Peyer's patch (tissue), 4 donors: ENCODE results near the gene GSTP1. TPM values are rescaled to one million over a fixed set of nuclear protein-coding genes. Genes with fewer than 3 reads are reported as not detected.
"Not testable (repeated sequence)": the region's sequence is repeated elsewhere in the genome, so short reads cannot be mapped to it uniquely, and the experiment has no call there.

Experiments
- DNase-seq, 3 donors: peaks; one replicate each; pipeline ENCODE4 v3.0.0-alpha.2; 2017 to 2019
- H3K27ac ChIP-seq, 4 donors: fragments of 200-600 bp; sonication (generic); one replicate each; pipeline ENCODE4 v1.5.1; 2016 to 2019
- H3K27me3 ChIP-seq, 2 donors: fragments of 200-600 bp; sonication (generic); one replicate each; pipeline ENCODE4 v1.5.1; 2019
- H3K36me3 ChIP-seq, 3 donors: fragments of 200-600 bp; sonication (generic); one replicate each; pipeline ENCODE4 v1.5.1; 2016 to 2019
- H3K4me1 ChIP-seq, 4 donors: fragments of 200-600 bp; sonication (generic); one replicate each; pipeline ENCODE4 v1.5.1; 2016 to 2019
- H3K4me3 ChIP-seq, 4 donors: fragments of 200-600 bp; sonication (generic); 1 replicate in 3 of 4; 2 replicates in 1 of 4; pipeline ENCODE4 v1.5.1; 2016 to 2019; ENCODE audit warnings: mild to moderate bottlenecking in 1 of 4
- H3K9me3 ChIP-seq, 4 donors: fragments of 200-600 bp; sonication (generic); one replicate each; pipeline ENCODE4 v1.5.1; 2016 to 2019; ENCODE audit warnings: mild to moderate bottlenecking in 1 of 4
- POLR2A ChIP-seq, 2 donors: fragments of 450-650 bp; IDR thresholded peaks; one replicate each; pipeline ENCODE4 v1.5.1; 2017; ENCODE audit warnings: antibody characterized with exemption in 2 of 2, mild to moderate bottlenecking in 2 of 2, moderate library complexity in 2 of 2
- total RNA-seq, 4 donors: library from RNA; depleted of rRNA; stranded (reverse); fragments of >200 nt; gene quantifications; one replicate each; pipeline ENCODE4 v1.1.0, GENCODE V29; 2016
- TF ChIP-seq, protein P1 (sequence below), 6 experiments: fragments of 450-650 bp in 4 of 6; fragments of 200-600 bp in 2 of 6; sonication (generic) in 1 of 6; IDR thresholded peaks; one replicate each; pipeline ENCODE4 v1.5.1; 2017 to 2019; ENCODE audit warnings: antibody characterized with exemption in 6 of 6, mild to moderate bottlenecking in 3 of 6, moderate library complexity in 1 of 6

GSTP1 gene
- total RNA-seq, 4 donors from 2014 or later: 237 to 451 (median 419) TPM

DNA sequence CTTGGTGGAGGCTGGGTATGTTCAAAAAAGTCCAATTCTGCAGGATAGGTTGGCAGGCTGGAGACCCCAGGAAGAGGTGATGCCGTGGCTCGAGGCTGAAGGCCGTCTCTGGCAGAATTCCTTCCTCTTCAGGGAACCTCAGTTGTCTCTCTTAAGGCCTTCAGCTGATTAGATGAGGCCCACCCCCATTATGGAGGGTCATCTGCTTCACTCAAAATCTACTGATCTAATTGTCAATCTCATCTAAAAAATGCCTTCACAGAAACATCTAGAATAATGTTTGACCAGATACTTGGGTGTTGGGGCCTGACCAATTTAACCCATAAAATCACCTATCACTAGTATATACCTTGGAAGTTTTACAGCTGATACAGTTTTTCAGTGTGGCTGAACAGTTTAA, 27.4 kb upstream of the GSTP1 start:
- Histone ChIP-seq H3K36me3 (no peaks in the 10 kb centered on the region), H3K27ac (no peak overlapping the region), H3K27me3 (no peaks in the 10 kb centered on the region), H3K4me3 (no peak overlapping the region), H3K9me3 (no peaks in the 10 kb centered on the region), H3K4me1 (no peaks in the 10 kb centered on the region)
- DNase-seq: no peak
- no peak for TF ChIP-seq POLR2A (IDR thresholded peaks at IDR 0.05)
- TF ChIP-seq, protein P1, sequence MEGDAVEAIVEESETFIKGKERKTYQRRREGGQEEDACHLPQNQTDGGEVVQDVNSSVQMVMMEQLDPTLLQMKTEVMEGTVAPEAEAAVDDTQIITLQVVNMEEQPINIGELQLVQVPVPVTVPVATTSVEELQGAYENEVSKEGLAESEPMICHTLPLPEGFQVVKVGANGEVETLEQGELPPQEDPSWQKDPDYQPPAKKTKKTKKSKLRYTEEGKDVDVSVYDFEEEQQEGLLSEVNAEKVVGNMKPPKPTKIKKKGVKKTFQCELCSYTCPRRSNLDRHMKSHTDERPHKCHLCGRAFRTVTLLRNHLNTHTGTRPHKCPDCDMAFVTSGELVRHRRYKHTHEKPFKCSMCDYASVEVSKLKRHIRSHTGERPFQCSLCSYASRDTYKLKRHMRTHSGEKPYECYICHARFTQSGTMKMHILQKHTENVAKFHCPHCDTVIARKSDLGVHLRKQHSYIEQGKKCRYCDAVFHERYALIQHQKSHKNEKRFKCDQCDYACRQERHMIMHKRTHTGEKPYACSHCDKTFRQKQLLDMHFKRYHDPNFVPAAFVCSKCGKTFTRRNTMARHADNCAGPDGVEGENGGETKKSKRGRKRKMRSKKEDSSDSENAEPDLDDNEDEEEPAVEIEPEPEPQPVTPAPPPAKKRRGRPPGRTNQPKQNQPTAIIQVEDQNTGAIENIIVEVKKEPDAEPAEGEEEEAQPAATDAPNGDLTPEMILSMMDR (IDR thresholded peaks at IDR 0.05): no peak

DNA sequence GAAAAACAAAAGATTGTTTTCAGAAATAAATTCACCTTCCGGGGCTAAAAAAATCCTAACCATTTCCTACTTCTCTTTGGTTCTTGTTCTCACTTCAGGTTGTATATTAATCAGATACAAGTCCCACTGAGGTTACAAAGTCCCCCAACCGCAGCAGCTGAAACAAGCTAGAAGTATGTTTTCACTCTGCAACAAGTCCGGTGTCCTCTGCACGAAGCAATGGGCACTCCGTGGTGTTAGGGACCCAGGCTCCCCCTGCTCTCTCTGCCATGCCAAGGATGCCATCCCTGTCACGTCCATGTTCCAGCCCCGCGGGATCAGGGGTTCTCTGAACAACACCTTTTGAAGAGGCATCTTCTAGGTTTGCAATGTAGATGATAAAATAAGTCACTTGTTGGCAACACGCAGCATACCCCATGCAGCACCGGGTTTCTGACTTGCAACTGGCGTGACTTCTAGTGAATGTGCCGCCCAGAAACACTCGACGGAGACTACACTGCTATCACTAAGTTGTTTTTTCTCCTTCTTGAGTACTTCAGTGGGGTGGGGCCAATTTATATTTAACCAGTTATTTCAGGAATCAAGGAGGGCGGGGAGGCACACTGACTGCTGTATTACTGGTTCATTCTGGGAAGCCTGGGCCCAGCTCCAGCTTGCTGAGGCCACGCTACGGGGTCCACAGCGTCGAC, 25.4 kb upstream of the GSTP1 start:
- H3K36me3 ChIP-seq: no peaks in the 10 kb centered on the region
- H3K27me3 ChIP-seq: no peaks in the 10 kb centered on the region
- H3K27ac ChIP-seq: peak overlapping the region in 2 of 4 donors; percentile 44 to 77
- no peaks in the 10 kb centered on the region for H3K4me1 ChIP-seq
- no peaks in the 10 kb centered on the region for H3K9me3 ChIP-seq
- H3K4me3 ChIP-seq: peak overlapping the region in 2 of 4 donors; percentile 19 to 28
- no peak for TF ChIP-seq POLR2A (IDR thresholded peaks at IDR 0.05)
- TF ChIP-seq, protein P1 (IDR thresholded peaks at IDR 0.05): no peak
- peak in 2 of 3 donors; percentile 59 to 62 for DNase-seq

DNA sequence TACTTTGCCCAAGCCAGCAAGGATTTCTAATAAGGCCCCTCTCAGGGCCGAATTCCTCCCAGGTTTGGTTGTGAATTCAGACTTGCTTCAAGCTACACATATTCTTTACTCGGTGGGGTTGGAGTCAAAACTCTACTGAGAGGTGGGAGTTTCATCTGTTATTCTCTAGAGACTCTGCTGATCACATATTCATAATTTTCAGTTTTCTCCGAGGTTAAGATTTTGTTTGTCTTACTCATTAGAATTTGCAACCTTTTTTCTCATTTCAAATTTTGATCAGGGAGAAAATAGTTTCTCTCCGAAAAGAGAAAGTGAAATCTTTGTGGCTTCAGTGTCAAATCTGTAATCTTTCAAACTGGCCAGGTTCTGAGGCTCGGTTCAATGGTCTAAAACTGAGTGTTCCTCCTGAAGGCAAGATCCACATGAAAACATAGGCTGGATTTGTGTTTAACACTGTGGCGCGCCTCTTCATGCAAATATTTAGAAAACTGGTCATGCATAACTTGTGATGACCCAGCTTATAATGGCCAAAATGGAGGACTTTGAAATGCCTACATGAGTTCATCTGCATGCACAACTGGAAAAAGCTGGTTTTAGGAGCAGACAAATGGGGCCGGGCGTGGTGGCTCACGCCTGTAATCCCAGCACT, 21.5 kb upstream of the GSTP1 start:
- H3K4me3 ChIP-seq: no peak overlapping the region
- H3K4me1 ChIP-seq: peaks cover 0 to 6% (median 0%) of the 10 kb centered on the region in 4 donors
- no peak for TF ChIP-seq POLR2A (IDR thresholded peaks at IDR 0.05)
- TF ChIP-seq, protein P1 (IDR thresholded peaks at IDR 0.05): no peak
- DNase-seq: no peak
- no peaks in the 10 kb centered on the region for H3K27me3 ChIP-seq
- no peaks in the 10 kb centered on the region for H3K9me3 ChIP-seq
- H3K36me3 ChIP-seq: no peaks in the 10 kb centered on the region
- H3K27ac ChIP-seq: no peak overlapping the region

DNA sequence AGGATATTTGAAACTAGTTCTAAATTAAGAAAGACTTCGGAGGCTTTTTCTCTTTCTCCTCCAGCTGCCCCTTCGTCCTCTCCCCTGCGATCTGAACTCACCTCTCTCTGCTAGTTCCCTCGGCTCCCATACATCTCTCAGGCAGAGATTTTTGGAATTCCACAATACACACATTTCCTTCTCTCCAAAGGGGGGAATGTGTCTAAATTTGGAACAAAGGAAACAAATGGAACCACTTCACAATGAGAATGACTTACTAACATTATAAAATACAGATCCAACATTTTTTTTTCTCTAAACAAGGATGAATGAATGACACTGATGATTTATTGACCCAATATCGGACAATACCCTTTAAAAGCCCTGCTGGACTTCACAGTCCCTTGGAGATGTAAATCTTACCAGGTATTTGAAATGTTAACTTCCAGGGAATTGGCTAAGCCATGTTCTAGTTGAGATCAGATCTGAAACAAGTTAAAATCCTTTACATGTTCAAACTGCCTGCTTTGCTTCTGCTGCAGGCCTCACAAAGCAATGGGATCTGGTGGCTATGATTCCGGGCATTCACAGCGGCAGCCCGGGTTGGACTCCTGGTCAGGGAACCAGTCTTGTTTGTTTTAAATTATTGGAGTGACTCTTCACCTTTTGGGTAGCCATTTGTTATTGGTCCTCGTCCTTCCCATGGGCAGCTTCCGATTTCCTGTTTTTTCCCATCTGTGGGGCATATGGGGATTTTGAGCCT, 20.5 kb upstream of the GSTP1 start:
- H3K4me1 ChIP-seq: peaks cover 0 to 6% (median 0%) of the 10 kb centered on the region in 4 donors
- no peaks in the 10 kb centered on the region for H3K27me3 ChIP-seq
- no peak for DNase-seq
- no peak overlapping the region for H3K27ac ChIP-seq
- no peak for TF ChIP-seq POLR2A (IDR thresholded peaks at IDR 0.05)
- TF ChIP-seq, protein P1 (IDR thresholded peaks at IDR 0.05): no peak
- no peaks in the 10 kb centered on the region for H3K9me3 ChIP-seq
- H3K36me3 ChIP-seq: no peaks in the 10 kb centered on the region
- H3K4me3 ChIP-seq: no peak overlapping the region

DNA sequence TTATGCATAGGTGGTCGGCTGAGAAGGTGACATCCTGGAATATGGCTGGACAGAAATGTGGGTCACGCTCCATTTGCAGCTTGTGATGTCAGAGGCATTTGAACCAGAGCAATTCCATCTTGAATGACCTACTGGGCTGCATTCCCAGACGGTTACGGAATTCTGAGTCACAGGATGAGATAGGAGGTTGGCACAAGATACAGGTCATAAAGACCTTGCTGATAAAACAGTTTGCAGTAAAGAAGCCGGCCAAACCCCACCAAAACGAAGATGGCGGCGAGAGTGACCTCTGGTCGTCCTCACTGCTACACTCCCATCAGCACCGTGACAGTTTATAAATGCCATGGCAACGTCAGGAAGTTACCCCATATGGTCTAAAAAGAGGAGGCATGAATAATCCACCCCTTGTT, 19.9 kb upstream of the GSTP1 start:
- H3K4me3 ChIP-seq, H3K4me1 ChIP-seq, H3K36me3 ChIP-seq, H3K9me3 ChIP-seq, H3K27me3 ChIP-seq: not testable (repeated sequence)
- peak in 2 of 3 donors; percentile 67 to 88 for DNase-seq
- peak overlapping the region in 1 of 4 donors; percentile 5 for H3K27ac ChIP-seq

DNA sequence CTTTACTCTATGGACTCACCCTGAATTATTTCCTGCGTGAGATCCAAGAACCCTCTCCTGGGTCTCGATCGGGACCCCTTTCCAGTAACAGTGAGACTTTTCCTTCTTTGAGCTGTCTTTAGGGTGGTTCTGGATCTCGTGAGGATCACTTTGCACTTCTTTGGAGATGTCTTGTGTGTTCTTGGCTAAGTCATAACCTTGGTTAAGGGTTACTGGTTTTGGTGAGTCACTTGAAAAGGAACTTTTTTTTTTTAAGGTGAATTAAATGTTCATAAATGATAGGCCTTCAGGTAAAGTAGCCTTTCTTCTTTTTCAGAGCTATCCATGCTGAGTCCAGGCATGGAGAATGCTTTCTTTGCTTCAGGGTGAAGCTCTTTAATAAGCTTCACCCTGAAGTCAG, 19.4 kb upstream of the GSTP1 start:
- TF ChIP-seq, protein P1 (IDR thresholded peaks at IDR 0.05): no peak
- TF ChIP-seq POLR2A (IDR thresholded peaks at IDR 0.05): no peak
- Histone ChIP-seq H3K27me3 (no peaks in the 10 kb centered on the region), H3K9me3 (no peaks in the 10 kb centered on the region), H3K27ac (peak overlapping the region in 1 of 4 donors; percentile 5), H3K4me1 (peaks cover 0 to 6% (median 0%) of the 10 kb centered on the region in 4 donors), H3K4me3 (no peak overlapping the region), H3K36me3 (no peaks in the 10 kb centered on the region)
- no peak for DNase-seq
